HUES48 (cell line): ENCODE measurements around the gene IPPK.

Source experiments
- H3K27ac ChIP-seq: one replicate; pipeline ENCODE4 v1.7.0; 2013; ENCODE audit warnings: low read depth, low read length, inconsistent platforms
- H3K27me3 ChIP-seq: 2 replicates; pipeline ENCODE4 v1.6.1; 2013; ENCODE audit warnings: mild to moderate bottlenecking, low read length; ENCODE audit not compliant: control insufficient read depth, insufficient read depth
- H3K36me3 ChIP-seq: 2 replicates; pipeline ENCODE4 v1.6.1; 2013; ENCODE audit warnings: low read length; ENCODE audit not compliant: control insufficient read depth, insufficient read depth
- H3K4me1 ChIP-seq: 2 replicates; pipeline ENCODE4 v1.6.1; 2013; ENCODE audit warnings: mild to moderate bottlenecking, low read length; ENCODE audit not compliant: control insufficient read depth, insufficient read depth
- H3K4me3 ChIP-seq: 2 replicates; pipeline ENCODE4 v1.5.1; 2013; ENCODE audit warnings: mild to moderate bottlenecking, low read depth, low read length
- H3K9ac ChIP-seq: 2 replicates; pipeline ENCODE4 v1.6.1; 2013; ENCODE audit warnings: mild to moderate bottlenecking, low read depth, low read length, moderate library complexity
- H3K9me3 ChIP-seq: 2 replicates; pipeline ENCODE4 v1.6.1; 2013; ENCODE audit warnings: low read length; ENCODE audit not compliant: control insufficient read depth, insufficient read depth

IPPK gene

GRCh38 chr9:92669890-92670708, at the start of gene IPPK:
TSS of gene IPPK (minus strand) at chr9:92670131. CDS start at chr9:92669988, 143 bp downstream.
- Histone ChIP-seq H3K4me3 (peak within 1 kb of the TSS; percentile 91), H3K4me1 (0 out of 2 replicates have a peak, but pooled peaks cover 4% of the 10 kb centered on the region), H3K9ac (peak within 1 kb of the TSS; percentile 71), H3K27ac (peak within 1 kb of the TSS; percentile 76), H3K9me3 (no peaks in the 10 kb centered on the region), H3K36me3 (peaks cover 11% of the 10 kb centered on the region; the same call in 1 of the 2 replicates), H3K27me3 (no peaks in the 10 kb centered on the region)

GRCh38 chr9:92719028-92719647, 49.2 kb upstream of the IPPK start:
- Histone ChIP-seq H3K27me3 (no peaks in the 10 kb centered on the region), H3K4me3 (no peak overlapping the region), H3K36me3 (peaks cover 82% of the 10 kb centered on the region), H3K9ac (no peak overlapping the region), H3K9me3 (no peaks in the 10 kb centered on the region), H3K4me1 (no peaks in the 10 kb centered on the region), H3K27ac (no peak overlapping the region)

GRCh38 chr9:92718086-92719001, 48.4 kb upstream of the IPPK start:
- Histone ChIP-seq H3K4me1 (no peaks in the 10 kb centered on the region), H3K9me3 (no peaks in the 10 kb centered on the region), H3K4me3 (no peak overlapping the region), H3K27ac (no peak overlapping the region), H3K9ac (no peak overlapping the region), H3K36me3 (peaks cover 90% of the 10 kb centered on the region), H3K27me3 (no peaks in the 10 kb centered on the region)

GRCh38 chr9:92717201-92718085, 47.5 kb upstream of the IPPK start:
- H3K4me3 ChIP-seq: no peak overlapping the region
- H3K27ac ChIP-seq: no peak overlapping the region
- no peaks in the 10 kb centered on the region for H3K4me1 ChIP-seq
- peaks cover 95% of the 10 kb centered on the region for H3K36me3 ChIP-seq
- no peaks in the 10 kb centered on the region for H3K9me3 ChIP-seq
- H3K27me3 ChIP-seq: no peaks in the 10 kb centered on the region
- H3K9ac ChIP-seq: no peak overlapping the region

- H3K4me3 ChIP-seq: no peak overlapping the region
- H3K36me3 ChIP-seq: peaks cover 94% of the 10 kb centered on the region
- H3K27me3 ChIP-seq: no peaks in the 10 kb centered on the region
- H3K9ac ChIP-seq: no peak overlapping the region
- H3K9me3 ChIP-seq: no peaks in the 10 kb centered on the region
- no peaks in the 10 kb centered on the region for H3K4me1 ChIP-seq
- H3K27ac ChIP-seq: no peak overlapping the region
These were observed 46.6 kb upstream of the IPPK start for GRCh38 chr9:92716557-92716956.

- no peak overlapping the region for H3K27ac ChIP-seq
- no peak overlapping the region for H3K9ac ChIP-seq
- no peaks in the 10 kb centered on the region for H3K9me3 ChIP-seq
- H3K4me3 ChIP-seq: no peak overlapping the region
- H3K27me3 ChIP-seq: no peaks in the 10 kb centered on the region
- H3K4me1 ChIP-seq: no peaks in the 10 kb centered on the region
- H3K36me3 ChIP-seq: peaks cover 94% of the 10 kb centered on the region
These were observed 45.7 kb upstream of the IPPK start for GRCh38 chr9:92715488-92716231.

GRCh38 chr9:92714787-92715487, 45.0 kb upstream of the IPPK start:
- Histone ChIP-seq H3K27ac (no peak overlapping the region), H3K36me3 (peaks cover 92% of the 10 kb centered on the region), H3K9ac (no peak overlapping the region)

GRCh38 chr9:92714016-92714415, 44.1 kb upstream of the IPPK start:
- Histone ChIP-seq H3K27ac (no peak overlapping the region), H3K36me3 (peaks cover 90% of the 10 kb centered on the region), H3K4me1 (no peaks in the 10 kb centered on the region)

More at GRCh38 chr9:92714787-92715487, 45.0 kb upstream of the IPPK start:
- no peak overlapping the region for H3K4me3 ChIP-seq
- no peaks in the 10 kb centered on the region for H3K4me1 ChIP-seq
- H3K27me3 ChIP-seq: no peaks in the 10 kb centered on the region
- no peaks in the 10 kb centered on the region for H3K9me3 ChIP-seq

GRCh38 chr9:92713528-92713927, 43.6 kb upstream of the IPPK start:
- Histone ChIP-seq H3K4me1 (no peaks in the 10 kb centered on the region), H3K9me3 (no peaks in the 10 kb centered on the region), H3K27ac (no peak overlapping the region), H3K9ac (no peak overlapping the region), H3K36me3 (peaks cover 85% of the 10 kb centered on the region), H3K4me3 (no peak overlapping the region), H3K27me3 (no peaks in the 10 kb centered on the region)

More at GRCh38 chr9:92714016-92714415, 44.1 kb upstream of the IPPK start:
- Histone ChIP-seq H3K9me3 (no peaks in the 10 kb centered on the region), H3K4me3 (no peak overlapping the region), H3K9ac (no peak overlapping the region), H3K27me3 (no peaks in the 10 kb centered on the region)
